Pancreas (tissue), 10 donors: ENCODE results near the gene NDUFA8. TPM values are rescaled to one million over a fixed set of nuclear protein-coding genes. Genes with fewer than 3 reads are reported as not detected.

Experiments
- ATAC-seq, 4 donors: fragments of 200-7000 bp; cut with Tn5 transposase; one replicate each; pipeline versions ENCODE4 v1.8.0 to v1.9.1; 2020; ENCODE audit warnings: mild to moderate bottlenecking in 4 of 4, moderate library complexity in 4 of 4
- DNase-seq, 6 donors: peaks; one replicate each; pipeline ENCODE4 v3.0.0-alpha.2; 2020
- FAIRE-seq: peaks from 2 replicates; lab custom pipeline; 2012; peaks lifted over from hg19 to GRCh38; lab: Jason Lieb, UNC
- H3K27ac ChIP-seq, 4 donors: fragments of 200-600 bp; sonication (generic); 1 replicate in 3 of 4; 2 replicates in 1 of 4; pipeline versions ENCODE4 v1.5.0 to v1.8.0; 2020
- H3K27me3 ChIP-seq, 4 donors: fragments of 200-600 bp; one replicate each; pipeline ENCODE4 v1.8.0; 2021
- H3K36me3 ChIP-seq, 3 donors: fragments of 200-600 bp; sonication (generic) in 1 of 3; one replicate each; pipeline versions ENCODE4 v1.5.0 to v1.8.0; 2020 to 2021
- H3K4me1 ChIP-seq, 3 donors: fragments of 200-600 bp; one replicate each; pipeline ENCODE4 v1.8.0; 2021
- H3K4me3 ChIP-seq, 4 donors: fragments of 200-600 bp; sonication (generic) in 2 of 4; one replicate each; pipeline versions ENCODE4 v1.5.0 to v1.8.0; 2020 to 2021
- H3K9me3 ChIP-seq, 4 donors: fragments of 200-600 bp; one replicate each; pipeline ENCODE4 v1.8.0; 2021
- CTCF ChIP-seq, 4 donors: fragments of 200-600 bp; sonication (generic) in 3 of 4; IDR thresholded peaks; one replicate each; pipeline versions ENCODE4 v1.5.0 to v1.8.0; 2021; ENCODE audit warnings: antibody characterized with exemption in 4 of 4
- WGBS, 2 donors: extraction: QIAGEN DNeasy Blood & Tissue Kit; methylation state at CpG; one replicate each; pipeline ENCODE4 v1.1.7; 2013; 5-methylcytosine and 5-hydroxymethylcytosine counted together
- intact Hi-C, 3 donors: fragments of 100-400 bp; cut with DNase I; formaldehyde crosslinking; loops; one replicate each; pipeline versions ENCODE4 v1.11.1 to v1.14.2; 2022
- polyA plus RNA-seq, 2 donors: library from polyadenylated mRNA; stranded (reverse); fragments of 200-250 nt; gene quantifications; one replicate each; pipeline ENCODE4 v1.2.3, GENCODE V29; 2013
- total RNA-seq, 6 donors: library from RNA; stranded (reverse); fragmentation: NEBNext Ultra II Directional in 4 of 6; extraction: Animal tissue kit (Norgen Biotek cat#: 25700) in 4 of 6; gene quantifications; one replicate each; pipeline versions ENCODE4 v1.2.1 to v1.2.4, GENCODE V29; 2021 to 2023
- donor health status: healthy with polysubstance abuse.
- donor health status: DM: no; HTN: no; CAD: no; lungs with moderate emphysema.
- donor health status: DM: no; HTN: no; CAD: no.
- donor health status: control.
- donor health status: control.
- donor health status: Bipolar disorder and iron deficiency.
- donor health status: DM: yes; HTN: yes; CAD: no.
- donor health status: DM: no; HTN: no; CAD: no.
- donor health status: DM: no; HTN: no; CAD: no.
- donor health status: DM: yes; HTN: yes; CAD: no.

NDUFA8 gene
- total and polyA plus RNA-seq, 8 donors: 10.7 to 37.3 (median 16.4) TPM

- intact Hi-C loops: no loop called here
- no peak for DNase-seq
- WGBS, 2 donors: 75 to 85% methylated on average over 2 of the region's 2 CpGs
- no peak for ATAC-seq
- no peaks in the 10 kb centered on the region for H3K36me3 ChIP-seq
- no peak overlapping the region for H3K27ac ChIP-seq
- no peak for TF ChIP-seq CTCF (IDR thresholded peaks at IDR 0.05)
- no peak for FAIRE-seq
- H3K27me3 ChIP-seq: no peaks in the 10 kb centered on the region
- H3K9me3 ChIP-seq: no peaks in the 10 kb centered on the region
- no peaks in the 10 kb centered on the region for H3K4me1 ChIP-seq
- H3K4me3 ChIP-seq: no peak overlapping the region
Observed at GRCh38 chr9:122179690-122180074, 20.1 kb upstream of the NDUFA8 start.

GRCh38 chr9:122179054-122179689 is 19.6 kb upstream of the NDUFA8 start:
- H3K4me1 ChIP-seq: no peaks in the 10 kb centered on the region
- no peak overlapping the region for H3K27ac ChIP-seq
- WGBS, 2 donors: 64 to 66% methylated on average over 5 of the region's 5 CpGs
- no peak for ATAC-seq
- DNase-seq: no peak
- no peak for FAIRE-seq
- no peaks in the 10 kb centered on the region for H3K36me3 ChIP-seq
- no peak overlapping the region for H3K4me3 ChIP-seq
- intact Hi-C loops: no loop called here
- no peak for TF ChIP-seq CTCF (IDR thresholded peaks at IDR 0.05)
- no peaks in the 10 kb centered on the region for H3K9me3 ChIP-seq
- H3K27me3 ChIP-seq: no peaks in the 10 kb centered on the region

GRCh38 chr9:122176916-122177315 is 17.3 kb upstream of the NDUFA8 start:
- H3K27me3 ChIP-seq: no peaks in the 10 kb centered on the region
- FAIRE-seq: no peak
- WGBS, 2 donors: 72 to 86% methylated on average over 2 of the region's 2 CpGs
- DNase-seq: no peak
- H3K4me3 ChIP-seq: no peak overlapping the region
- no peak for TF ChIP-seq CTCF (IDR thresholded peaks at IDR 0.05)
- no peaks in the 10 kb centered on the region for H3K36me3 ChIP-seq
- intact Hi-C loops: no loop called here
- H3K27ac ChIP-seq: no peak overlapping the region
- no peak for ATAC-seq
- H3K9me3 ChIP-seq: no peaks in the 10 kb centered on the region
- H3K4me1 ChIP-seq: no peaks in the 10 kb centered on the region

- Histone ChIP-seq H3K27me3 (no peaks in the 10 kb centered on the region), H3K4me3 (no peak overlapping the region), H3K4me1 (no peaks in the 10 kb centered on the region), H3K27ac (no peak overlapping the region), H3K9me3 (no peaks in the 10 kb centered on the region), H3K36me3 (no peaks in the 10 kb centered on the region)
- WGBS, 2 donors: 67% methylated on average over 3 of the region's 3 CpGs
- FAIRE-seq (no peak), DNase-seq (no peak), ATAC-seq (no peak)
- no peak for TF ChIP-seq CTCF (IDR thresholded peaks at IDR 0.05)
- intact Hi-C loops: no loop called here
Observed at GRCh38 chr9:122173670-122174069, 14.1 kb upstream of the NDUFA8 start.

- no peak for TF ChIP-seq CTCF (IDR thresholded peaks at IDR 0.05)
- 86 to 87% methylated on average over 7 of the region's 7 CpGs for WGBS, 2 donors
- intact Hi-C loops: no loop called here
Observed at GRCh38 chr9:122172131-122172530, 12.6 kb upstream of the NDUFA8 start.

More at GRCh38 chr9:122172131-122172530, 12.6 kb upstream of the NDUFA8 start:
- DNase-seq (no peak), FAIRE-seq (no peak), ATAC-seq (no peak)
- Histone ChIP-seq H3K4me1 (no peaks in the 10 kb centered on the region), H3K27ac (no peak overlapping the region), H3K4me3 (no peak overlapping the region), H3K9me3 (no peaks in the 10 kb centered on the region), H3K36me3 (no peaks in the 10 kb centered on the region), H3K27me3 (no peaks in the 10 kb centered on the region)
